Measurements from ENCODE around the gene N4BP2L1. TPM values are rescaled to one million over a fixed set of nuclear protein-coding genes. Genes with fewer than 3 reads are reported as not detected.
A peak's percentile ranks its signal among the peaks of the same experiment; 100 is the strongest.

N4BP2L1 gene
- total RNA-seq, 1 experiment from 2014 or later = 9.3 TPM

DNA sequence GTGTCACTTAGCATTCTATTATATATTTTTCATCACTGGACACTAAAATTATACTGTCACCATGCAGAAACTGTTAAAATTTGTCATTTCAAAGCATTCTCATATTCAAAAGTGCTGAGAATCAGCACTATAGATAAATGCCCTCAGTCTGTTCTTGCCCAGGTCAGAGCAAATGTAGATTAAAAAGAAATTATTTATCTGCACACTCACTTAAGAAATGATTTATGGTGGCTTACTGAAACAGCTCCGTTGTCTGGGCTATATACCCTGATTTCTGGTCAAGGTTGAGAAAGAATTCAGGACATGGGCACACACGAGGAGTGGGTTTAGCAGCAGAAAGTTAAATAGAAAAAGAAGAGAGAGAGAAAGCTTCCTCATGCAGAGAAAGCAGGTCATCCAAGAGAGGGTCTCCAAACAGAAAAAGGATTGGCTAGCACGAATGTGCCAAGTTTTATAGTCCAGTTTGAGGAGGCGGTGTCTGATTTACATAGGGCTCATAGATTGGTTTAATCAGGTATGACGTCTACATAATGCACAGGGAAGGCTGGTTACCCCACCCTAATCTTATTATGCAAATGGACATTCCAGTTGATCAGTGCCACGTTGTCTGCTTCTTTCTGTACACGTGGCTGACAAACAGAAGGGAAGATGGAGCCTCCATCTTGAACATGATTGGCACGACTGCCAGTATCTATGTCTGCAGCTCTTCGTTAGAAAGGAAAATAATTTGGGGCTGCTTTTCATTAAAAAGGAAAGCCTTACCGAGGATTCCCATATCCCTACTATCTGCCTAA is 47.3 kb upstream of the N4BP2L1 start:
- no peaks in the 10 kb centered on the region for H3K36me3 Mint-ChIP-seq (ENCODE audit: insufficient read depth, unreplicated experiment)
- TF ChIP-seq, protein P1, sequence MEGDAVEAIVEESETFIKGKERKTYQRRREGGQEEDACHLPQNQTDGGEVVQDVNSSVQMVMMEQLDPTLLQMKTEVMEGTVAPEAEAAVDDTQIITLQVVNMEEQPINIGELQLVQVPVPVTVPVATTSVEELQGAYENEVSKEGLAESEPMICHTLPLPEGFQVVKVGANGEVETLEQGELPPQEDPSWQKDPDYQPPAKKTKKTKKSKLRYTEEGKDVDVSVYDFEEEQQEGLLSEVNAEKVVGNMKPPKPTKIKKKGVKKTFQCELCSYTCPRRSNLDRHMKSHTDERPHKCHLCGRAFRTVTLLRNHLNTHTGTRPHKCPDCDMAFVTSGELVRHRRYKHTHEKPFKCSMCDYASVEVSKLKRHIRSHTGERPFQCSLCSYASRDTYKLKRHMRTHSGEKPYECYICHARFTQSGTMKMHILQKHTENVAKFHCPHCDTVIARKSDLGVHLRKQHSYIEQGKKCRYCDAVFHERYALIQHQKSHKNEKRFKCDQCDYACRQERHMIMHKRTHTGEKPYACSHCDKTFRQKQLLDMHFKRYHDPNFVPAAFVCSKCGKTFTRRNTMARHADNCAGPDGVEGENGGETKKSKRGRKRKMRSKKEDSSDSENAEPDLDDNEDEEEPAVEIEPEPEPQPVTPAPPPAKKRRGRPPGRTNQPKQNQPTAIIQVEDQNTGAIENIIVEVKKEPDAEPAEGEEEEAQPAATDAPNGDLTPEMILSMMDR (IDR thresholded peaks at IDR 0.05; ENCODE audit: insufficient read depth in 1 of 2, low read depth in 1 of 2, low read length in 1 of 2, severe bottlenecking in 1 of 2, unreplicated experiment in 1 of 2) = no peak

DNA sequence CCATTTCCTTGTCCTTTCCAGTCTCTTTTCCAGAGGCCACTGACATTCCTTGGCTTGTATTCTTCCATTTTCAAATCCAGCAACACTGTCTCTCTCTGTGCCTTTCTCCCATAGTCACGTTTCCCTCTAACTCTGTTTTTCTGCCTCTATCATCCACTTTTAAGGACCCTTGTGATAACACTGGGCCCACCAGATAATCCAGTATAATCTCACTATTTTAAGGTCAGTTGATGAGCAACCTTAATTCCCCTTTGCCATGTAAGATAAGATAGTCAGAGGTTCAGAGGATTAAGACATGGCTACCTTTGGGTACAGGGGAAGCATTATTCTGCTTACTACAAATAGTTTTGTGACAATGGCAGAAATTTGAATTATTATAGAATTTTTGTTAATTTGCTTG is 45.7 kb upstream of the N4BP2L1 start:
- BruUV-seq (replicated peaks) = no TSS peak
- TF ChIP-seq, protein P1 (IDR thresholded peaks at IDR 0.05; ENCODE audit: insufficient read depth in 1 of 2, low read depth in 1 of 2, low read length in 1 of 2, severe bottlenecking in 1 of 2, unreplicated experiment in 1 of 2) = no peak
- intact Hi-C loops (cut with micrococcal nuclease; ENCODE audit: unreplicated experiment) = no loop called here
- Mint-ChIP-seq H3K4me1 (ENCODE audit: low read depth, unreplicated experiment) (peaks cover 13% of the 10 kb centered on the region), H3K4me3 (ENCODE audit: unreplicated experiment) (no peak overlapping the region), H3K27ac (ENCODE audit: unreplicated experiment) (no peak overlapping the region), H3K36me3 (ENCODE audit: insufficient read depth, unreplicated experiment) (no peaks in the 10 kb centered on the region), H3K27me3 (ENCODE audit: insufficient read depth, unreplicated experiment) (no peaks in the 10 kb centered on the region), H3K9me3 (ENCODE audit: unreplicated experiment) (no peaks in the 10 kb centered on the region)
- ChIA-PET POLR2A (no interaction called here), CTCF (no interaction called here)
- H3K36me3 ChIP-seq (ENCODE audit: control insufficient read depth, insufficient read depth, low read length) = no peaks in the 10 kb centered on the region
- no peak for DNase-seq
- peaks cover 19% of the 10 kb centered on the region for H3K4me1 ChIP-seq
- no peak overlapping the region for H3K4me3 ChIP-seq (ENCODE audit: low read depth, low read length)
- H3K27me3 ChIP-seq (replicated peaks; ENCODE audit: control insufficient read depth, insufficient read depth, low read length) = no peaks in the 10 kb centered on the region
- H3K9me3 ChIP-seq = no peaks in the 10 kb centered on the region

More for the DNA sequence above, 47.3 kb upstream of the N4BP2L1 start:
- intact Hi-C loops (cut with micrococcal nuclease; ENCODE audit: unreplicated experiment) = no loop called here
- Histone ChIP-seq H3K36me3 (ENCODE audit: control insufficient read depth, insufficient read depth, low read length) (no peaks in the 10 kb centered on the region), H3K4me3 (ENCODE audit: low read depth, low read length) (no peak overlapping the region), H3K4me1 (peaks cover 19% of the 10 kb centered on the region), H3K27me3 (replicated peaks; ENCODE audit: control insufficient read depth, insufficient read depth, low read length) (no peaks in the 10 kb centered on the region), H3K9me3 (no peaks in the 10 kb centered on the region)
- TSS peak; percentile 72 for BruUV-seq (replicated peaks)
- peak overlapping the region; percentile 5 for H3K27ac Mint-ChIP-seq (ENCODE audit: unreplicated experiment)
- H3K27me3 Mint-ChIP-seq (ENCODE audit: insufficient read depth, unreplicated experiment) = no peaks in the 10 kb centered on the region
- ChIA-PET POLR2A (no interaction called here), CTCF (no interaction called here)
- H3K9me3 Mint-ChIP-seq (ENCODE audit: unreplicated experiment) = no peaks in the 10 kb centered on the region
- peak overlapping the region; percentile 36 for H3K4me3 Mint-ChIP-seq (ENCODE audit: unreplicated experiment)
- DNase-seq = no peak
- H3K4me1 Mint-ChIP-seq (ENCODE audit: low read depth, unreplicated experiment) = peaks cover 9% of the 10 kb centered on the region

DNA sequence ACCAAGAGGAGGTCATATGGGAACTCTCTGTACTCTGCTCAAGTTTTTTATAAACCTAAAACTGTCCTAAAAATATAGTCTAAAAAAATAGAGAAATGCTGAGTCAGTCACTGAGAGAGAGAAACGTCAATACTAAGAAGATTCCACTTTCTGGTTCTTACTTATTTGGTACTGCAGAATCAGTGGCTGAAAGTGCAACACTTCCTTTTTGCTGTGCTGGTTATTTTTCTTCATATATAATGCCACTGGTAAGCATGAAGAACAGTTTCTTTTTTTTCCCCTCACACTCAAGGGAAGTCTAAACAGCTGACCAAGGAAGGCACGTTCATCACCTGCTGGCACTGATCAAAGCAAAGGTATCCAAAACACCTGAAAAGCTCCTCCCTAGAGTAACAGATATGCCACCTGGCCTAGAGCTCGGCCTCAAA is 44.3 kb upstream of the N4BP2L1 start:
- DNase-seq = no peak
- H3K27ac Mint-ChIP-seq (ENCODE audit: unreplicated experiment) = no peak overlapping the region
- H3K4me1 ChIP-seq = peaks cover 19% of the 10 kb centered on the region
- intact Hi-C loops (cut with micrococcal nuclease; ENCODE audit: unreplicated experiment) = no loop called here
- H3K4me3 ChIP-seq (ENCODE audit: low read depth, low read length) = no peak overlapping the region
- no peaks in the 10 kb centered on the region for H3K9me3 ChIP-seq
- H3K36me3 ChIP-seq (ENCODE audit: control insufficient read depth, insufficient read depth, low read length) = no peaks in the 10 kb centered on the region
- no peaks in the 10 kb centered on the region for H3K27me3 ChIP-seq (replicated peaks; ENCODE audit: control insufficient read depth, insufficient read depth, low read length)
- TF ChIP-seq, protein P1 (IDR thresholded peaks at IDR 0.05; ENCODE audit: insufficient read depth in 1 of 2, low read depth in 1 of 2, low read length in 1 of 2, severe bottlenecking in 1 of 2, unreplicated experiment in 1 of 2) = no peak
- BruUV-seq (replicated peaks) = no TSS peak
- H3K27me3 Mint-ChIP-seq (ENCODE audit: insufficient read depth, unreplicated experiment) = no peaks in the 10 kb centered on the region
- H3K4me3 Mint-ChIP-seq (ENCODE audit: unreplicated experiment) = no peak overlapping the region
- H3K4me1 Mint-ChIP-seq (ENCODE audit: low read depth, unreplicated experiment) = peaks cover 22% of the 10 kb centered on the region
- ChIA-PET CTCF (no interaction called here), POLR2A (no interaction called here)
- H3K36me3 Mint-ChIP-seq (ENCODE audit: insufficient read depth, unreplicated experiment) = no peaks in the 10 kb centered on the region
- no peaks in the 10 kb centered on the region for H3K9me3 Mint-ChIP-seq (ENCODE audit: unreplicated experiment)
